IMR-90 (cell line): ENCODE results near the gene GCSAM. TPM values are rescaled to one million over a fixed set of nuclear protein-coding genes. Genes with fewer than 3 reads are reported as not detected.

Experiments used
- ATAC-seq: fragments of 200-7000 bp; cut with Tn5 transposase; 2 replicates; pipeline ENCODE4 v1.9.1; 2020; ENCODE audit warnings: low read depth, mild to moderate bottlenecking, moderate library complexity
- BruUV-seq: library from RNA; stranded (reverse); fragments of 400-500 nt; replicated peaks from 2 replicates; lab custom pipeline; 2021; lab: Mats Ljungman, UMichigan
- CTCF ChIA-PET: fragments of 300-600 bp; formaldehyde crosslinking; extraction: SDS; loops from one replicate; lab custom pipeline; 2021; ENCODE audit warnings: antibody characterized with exemption; lab: Yijun Ruan, JAX
- POLR2A ChIA-PET: fragments of 300-600 bp; sonication (Branson Sonifier 250); formaldehyde crosslinking; loops from one replicate; lab custom pipeline; 2022; ENCODE audit warnings: antibody characterized with exemption; ENCODE audit not compliant: unreplicated experiment; lab: Charles Lee
- DNase-seq: peaks from one replicate; pipeline ENCODE4 v3.0.0; 2013
- H2AFZ ChIP-seq: replicated peaks from 2 replicates; pipeline ENCODE3; 2013; ENCODE audit warnings: low read length, mild to moderate bottlenecking; ENCODE audit not compliant: poor library complexity
- H2AK5ac ChIP-seq: 2 replicates; pipeline ENCODE4 v1.6.1; 2013; ENCODE audit warnings: low read depth, low read length, inconsistent platforms
- H2AK9ac ChIP-seq: replicated peaks from 2 replicates; pipeline ENCODE3; 2013; ENCODE audit warnings: mild to moderate bottlenecking, low read depth, low read length, moderate library complexity; ENCODE audit not compliant: poor library complexity
- H2BK120ac ChIP-seq: 2 replicates; pipeline ENCODE4 v1.6.1; 2013; ENCODE audit warnings: low read depth, low read length, inconsistent platforms
- H2BK15ac ChIP-seq: 3 replicates; pipeline ENCODE4 v1.6.1; 2013; ENCODE audit warnings: low read depth, low read length, inconsistent platforms
- H2BK20ac ChIP-seq: 2 replicates; pipeline ENCODE4 v1.6.1; 2013; ENCODE audit warnings: low read depth, mild to moderate bottlenecking, inconsistent platforms, low read length, moderate library complexity
- H2BK5ac ChIP-seq: 2 replicates; pipeline ENCODE4 v1.6.1; 2013; ENCODE audit warnings: mild to moderate bottlenecking, low read depth, low read length, inconsistent platforms; ENCODE audit not compliant: poor library complexity, severe bottlenecking
- H3K14ac ChIP-seq: replicated peaks from 2 replicates; pipeline ENCODE4 v1.6.1; 2013; ENCODE audit warnings: low read depth, low read length, inconsistent platforms
- H3K18ac ChIP-seq: 2 replicates; pipeline ENCODE4 v1.6.1; 2013; ENCODE audit warnings: low read depth, low read length, control low read depth
- H3K23ac ChIP-seq: 2 replicates; pipeline ENCODE4 v1.6.1; 2013; ENCODE audit warnings: low read depth, low read length, inconsistent platforms
- H3K27ac ChIP-seq: 2 replicates; pipeline ENCODE4 v1.5.1; 2013; ENCODE audit warnings: mild to moderate bottlenecking, control low read depth, low read length; ENCODE audit not compliant: insufficient read depth
- H3K27me3 ChIP-seq: 2 replicates; pipeline ENCODE4 v1.6.1; 2013; ENCODE audit warnings: low read length; ENCODE audit not compliant: control insufficient read depth, insufficient read depth
- H3K36me3 ChIP-seq: 2 replicates; pipeline ENCODE4 v1.6.1; 2013; ENCODE audit warnings: low read length, mixed read lengths; ENCODE audit not compliant: control insufficient read depth, insufficient read depth
- H3K4ac ChIP-seq: 2 replicates; pipeline ENCODE4 v1.6.1; 2013; ENCODE audit warnings: low read depth, low read length, inconsistent platforms
- H3K4me1 ChIP-seq: 2 replicates; pipeline ENCODE4 v1.6.1; 2013; ENCODE audit warnings: low read length, mixed read lengths; ENCODE audit not compliant: control insufficient read depth, insufficient read depth
- H3K4me2 ChIP-seq: 2 replicates; pipeline ENCODE4 v1.6.1; 2013; ENCODE audit warnings: low read depth, mild to moderate bottlenecking, control low read depth, low read length, moderate library complexity
- H3K4me3 ChIP-seq: 2 replicates; pipeline ENCODE4 v1.5.1; 2013; ENCODE audit warnings: low read depth, mild to moderate bottlenecking, control low read depth, low read length, moderate library complexity; ENCODE audit not compliant: insufficient read depth
- H3K56ac ChIP-seq: 2 replicates; pipeline ENCODE4 v1.6.1; 2013; ENCODE audit warnings: low read length, inconsistent platforms; ENCODE audit not compliant: insufficient read depth; ENCODE audit errors: extremely low read depth
- H3K79me1 ChIP-seq, 2 experiments: 2 replicates each; pipeline ENCODE4 v1.6.1; 2013; ENCODE audit warnings: low read length in 2 of 2, inconsistent platforms in 1 of 2, low read depth in 1 of 2
- H3K9ac ChIP-seq: 2 replicates; pipeline ENCODE4 v1.6.1; 2013; ENCODE audit warnings: low read depth, low read length, control low read depth
- H3K9me1 ChIP-seq: 2 replicates; pipeline ENCODE4 v1.6.1; 2013; ENCODE audit warnings: low read length, inconsistent platforms; ENCODE audit not compliant: insufficient read depth
- H3K9me3 ChIP-seq: 2 replicates; pipeline ENCODE4 v1.6.1; 2013; ENCODE audit warnings: low read length; ENCODE audit not compliant: control insufficient read depth, insufficient read depth
- H4K20me1 ChIP-seq: 2 replicates; pipeline ENCODE4 v1.6.1; 2013; ENCODE audit warnings: low read length, inconsistent platforms; ENCODE audit not compliant: insufficient read depth
- H4K5ac ChIP-seq: 2 replicates; pipeline ENCODE4 v1.6.1; 2013; ENCODE audit warnings: mild to moderate bottlenecking, low read depth, low read length, control low read depth
- H4K8ac ChIP-seq, 2 experiments: 2 replicates each; pipeline ENCODE4 v1.6.1; 2013; ENCODE audit warnings: low read depth in 2 of 2, low read length in 2 of 2, control low read depth in 1 of 2, inconsistent platforms in 1 of 2
- H4K91ac ChIP-seq: 2 replicates; pipeline ENCODE4 v1.6.1; 2013; ENCODE audit warnings: low read depth, low read length, inconsistent platforms; ENCODE audit not compliant: insufficient read depth
- BHLHE40 ChIP-seq: fragments of 150-350 bp; IDR thresholded peaks from 2 replicates; pipeline ENCODE4 v1.6.1; 2016; ENCODE audit warnings: mild to moderate bottlenecking, low read depth, low read length
- WGBS, 2 experiments: methylation state at CpG; one replicate each; pipeline versions ENCODE4 v1.1.5 to v1.1.7; 2013; ENCODE audit warnings: missing lambda C conversion rate in 2 of 2; ENCODE audit not compliant: insufficient read length in 1 of 2; ENCODE audit errors: extremely low coverage in 2 of 2; 5-methylcytosine and 5-hydroxymethylcytosine counted together
- dilution Hi-C: fragments of 300-500 bp; cut with HindIII; formaldehyde crosslinking; loops from one replicate; pipeline ENCODE4 v1.14.3; 2018; ENCODE audit warnings: low sequenced_read_pairs; ENCODE audit not compliant: unreplicated experiment
- in situ Hi-C: fragments of 300-500 bp; cut with MboI; formaldehyde crosslinking; loops from 3 replicates; pipeline ENCODE4 v1.14.3; 2019; ENCODE audit warnings: low sequenced_read_pairs, inconsistent platforms, mixed read lengths
- intact Hi-C: fragments of 100-400 bp; cut with micrococcal nuclease; formaldehyde crosslinking; loops from 2 replicates; pipeline ENCODE4 v1.10.0; 2022
- polyA plus RNA-seq, 3 experiments: library from polyadenylated mRNA; depleted of rRNA; stranded (reverse); fragments of >200 nt; gene quantifications; 2 replicates each; pipeline ENCODE4 v1.2.3, GENCODE V29; 2012; ENCODE audit warnings: low replicate concordance in 1 of 3
- total RNA-seq: library from RNA; depleted of rRNA; stranded (reverse); fragments of >200 nt; gene quantifications from 2 replicates; pipeline ENCODE4 v1.2.3, GENCODE V29; 2012

Gene GCSAM
- total and polyA plus RNA-seq, 2 of the 4 experiments (the other 2 are of a cell fraction), result not detected

DNA sequence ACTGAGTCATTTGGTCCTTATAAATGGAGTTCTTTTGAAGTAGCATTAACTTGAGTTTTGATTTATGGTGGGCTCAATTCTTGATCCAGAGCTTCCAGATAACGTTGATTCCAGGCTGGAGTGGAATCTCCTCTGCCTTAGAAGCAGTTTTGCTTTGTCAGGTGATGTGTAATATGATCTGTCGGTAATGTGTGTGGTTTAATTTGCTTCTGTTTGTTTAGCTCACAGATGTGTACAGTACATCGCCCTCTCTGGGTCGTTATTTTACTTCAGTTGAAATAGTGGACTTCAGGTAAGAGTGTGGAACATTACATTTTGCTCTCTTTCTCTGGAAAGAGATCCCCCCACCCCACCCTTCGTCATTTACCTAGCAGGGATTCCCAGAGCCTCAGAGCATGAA is 23.7 kb downstream of the GCSAM start:
- Histone ChIP-seq H3K4me2 (no peak overlapping the region), H4K5ac (no peak overlapping the region), H2AK5ac (no peak overlapping the region), H4K8ac (no peak overlapping the region), H3K27ac (no peak overlapping the region), H3K79me1 (peaks cover 2 to 6% of the 10 kb centered on the region in 2 experiments; a peak in 2 of 4 replicates), H2AFZ (no peak overlapping the region), H3K4me1 (no peaks in the 10 kb centered on the region), H3K36me3 (no peaks in the 10 kb centered on the region; the same call in 1 of the 2 replicates), H2AK9ac (no peak overlapping the region), H3K18ac (no peak overlapping the region), H2BK20ac (no peak overlapping the region), H3K4ac (no peak overlapping the region), H3K9ac (no peak overlapping the region), H3K9me3 (no peaks in the 10 kb centered on the region), H2BK5ac (no peak overlapping the region), H3K23ac (no peak overlapping the region), H3K4me3 (no peak overlapping the region), H3K56ac (no peak overlapping the region), H3K27me3 (no peaks in the 10 kb centered on the region), H3K14ac (no peak overlapping the region), H2BK120ac (no peak overlapping the region), H4K91ac (no peak overlapping the region), H4K20me1 (no peaks in the 10 kb centered on the region), H3K9me1 (no peaks in the 10 kb centered on the region), H2BK15ac (no peak overlapping the region)
- ChIA-PET CTCF (interaction anchor here (0.6 to 1.1 kb wide), 2 partner anchors 16 to 451 kb away, joined by 3 to 4 read pairs; no protein-coding TSS in a partner anchor), POLR2A (no interaction called here)
- intact Hi-C loops, result no loop called here
- no TSS peak for BruUV-seq
- no peak for ATAC-seq
- in situ Hi-C loops, result no loop called here
- 67% methylated on average over 1 of the region's 5 CpGs; no CpG with 5 or more reads in 1 of the 2 experiments for WGBS, 2 experiments
- dilution Hi-C loops, result no loop called here
- no peak for TF ChIP-seq BHLHE40
- DNase-seq, result no peak
